HTERT RPE-1 (cell line): ENCODE measurements around the gene C6orf132.

Source experiments
- in situ Hi-C: fragments of 300-500 bp; cut with MboI; formaldehyde crosslinking; loops from 4 replicates; pipeline ENCODE4 v1.14.3; 2020; ENCODE audit warnings: low sequenced_read_pairs

The C6orf132 gene

GRCh38 chr6:42106112-42107023 is 36.1 kb downstream of the C6orf132 start:
- in situ Hi-C loops: no loop called here

DNA sequence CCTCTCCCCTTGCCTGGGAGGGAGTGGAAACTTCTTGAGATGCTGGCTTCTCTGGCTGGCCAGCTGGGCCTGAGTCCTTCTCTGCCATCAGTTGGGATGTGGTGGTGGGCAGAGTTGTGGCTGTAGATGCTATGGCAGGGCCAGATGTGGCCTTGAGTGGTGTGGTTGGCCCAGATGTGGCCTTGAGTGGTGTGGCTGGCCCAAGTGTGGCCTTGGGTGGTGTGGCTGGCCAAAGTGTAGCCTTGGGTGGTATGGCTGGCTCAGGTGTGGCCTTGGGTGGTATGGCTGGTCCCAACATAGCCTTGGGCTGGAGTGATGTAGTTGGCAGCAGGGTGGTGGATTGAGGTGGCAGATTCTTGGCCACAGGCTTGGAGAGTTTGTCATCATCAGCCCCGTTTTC is 36.7 kb downstream of the C6orf132 start:
- in situ Hi-C loops: no loop called here

DNA sequence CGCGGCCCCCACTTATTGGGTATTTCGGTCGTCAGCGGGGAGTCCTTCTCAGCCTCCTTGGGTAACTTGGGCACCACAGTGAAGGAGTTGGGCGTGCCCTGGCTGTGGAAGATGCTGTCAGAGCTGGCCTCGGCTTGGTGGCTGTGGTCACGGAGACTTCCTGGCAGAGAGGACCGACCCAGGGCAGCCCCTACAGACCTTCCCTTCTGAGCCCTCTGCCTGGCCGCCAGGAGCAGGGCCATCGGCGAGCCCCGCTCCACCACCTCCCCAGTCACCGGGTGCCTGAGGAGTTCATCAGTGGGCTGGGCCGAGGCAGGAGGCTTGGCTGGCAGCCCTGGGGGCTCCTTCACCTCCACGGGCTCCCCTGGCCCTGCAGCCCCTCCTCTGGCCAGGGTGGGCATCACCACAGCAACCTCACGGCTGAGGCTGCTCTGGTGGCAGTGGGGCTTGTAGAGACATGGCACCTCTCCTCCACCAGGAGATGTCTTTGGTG is 37.2 kb downstream of the C6orf132 start:
- in situ Hi-C loops: no loop called here

DNA sequence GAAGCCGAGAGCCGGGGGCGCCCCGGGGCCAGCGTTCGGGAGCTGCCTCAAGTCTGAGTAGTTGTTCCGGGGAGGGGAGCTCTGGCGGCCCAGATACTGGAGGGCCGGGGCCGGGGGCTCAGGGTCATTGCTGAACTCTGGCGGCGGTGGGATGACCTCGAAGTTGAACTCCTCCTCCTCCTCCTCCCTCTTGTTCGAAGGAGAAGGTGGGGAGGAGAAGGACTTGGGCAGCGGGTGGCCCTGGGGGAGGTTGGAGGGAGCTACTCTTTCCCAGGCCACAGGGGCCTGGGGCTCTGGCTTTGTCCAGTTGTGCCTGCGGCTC is 37.7 kb downstream of the C6orf132 start:
- in situ Hi-C loops: no loop called here

DNA sequence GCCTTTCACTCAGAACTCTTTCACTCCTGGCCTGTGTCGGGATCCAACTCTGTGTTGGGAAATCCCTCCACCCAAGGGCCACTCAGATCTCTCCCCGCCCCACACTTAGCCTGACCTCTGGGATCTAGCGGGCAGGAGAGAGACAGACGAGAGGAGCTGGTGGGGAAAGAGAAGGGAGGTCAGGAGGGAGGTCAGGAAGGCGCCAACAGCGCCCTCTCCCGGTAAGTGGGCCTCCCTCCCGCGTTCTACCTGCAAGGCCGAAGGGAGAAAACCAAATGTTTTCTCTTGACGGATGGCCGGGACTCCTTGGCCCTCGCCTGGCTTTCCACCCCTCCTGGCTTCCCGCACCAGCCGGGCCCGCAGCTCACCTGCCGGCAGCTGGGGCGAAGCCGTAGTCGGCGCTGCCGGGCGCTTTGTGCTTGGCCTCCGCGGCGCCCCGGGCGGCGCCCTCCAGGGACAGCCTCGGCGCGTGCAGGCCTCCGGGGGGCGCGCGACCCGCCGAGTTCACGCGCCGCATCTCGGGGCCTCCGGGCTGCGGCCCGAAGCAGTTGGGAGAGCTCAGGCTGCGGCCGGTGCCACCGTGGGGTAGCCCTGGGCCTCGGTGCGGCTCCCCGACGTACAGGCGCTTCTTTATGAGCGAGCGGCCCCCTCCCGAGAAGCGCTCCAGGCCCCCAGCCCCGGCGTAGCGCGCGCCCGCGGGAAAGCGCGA is 38.2 kb downstream of the C6orf132 start:
- in situ Hi-C loops: no loop called here

GRCh38 chr6:42103753-42104094 is 38.7 kb downstream of the C6orf132 start:
- in situ Hi-C loops: no loop called here

DNA sequence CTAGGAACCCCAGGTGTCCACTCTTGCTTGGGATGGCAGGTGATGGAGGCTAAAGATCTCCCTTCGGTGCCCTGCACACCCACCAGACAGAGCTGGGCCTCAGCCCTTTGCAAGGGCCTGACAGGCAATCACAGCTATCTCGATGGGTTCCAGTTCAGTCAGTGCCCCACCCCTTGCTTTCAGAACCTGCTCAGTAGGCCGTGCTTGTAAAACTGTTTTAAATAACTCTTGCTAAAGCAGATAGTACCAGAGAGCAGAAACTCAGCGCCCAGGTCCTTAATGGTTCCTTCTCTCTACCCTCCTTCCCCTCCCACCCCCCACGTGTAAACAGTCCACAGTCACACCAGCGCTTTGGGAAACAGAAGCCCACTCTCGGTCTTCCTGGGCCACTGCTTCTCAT is 39.2 kb downstream of the C6orf132 start:
- in situ Hi-C loops: no loop called here

DNA sequence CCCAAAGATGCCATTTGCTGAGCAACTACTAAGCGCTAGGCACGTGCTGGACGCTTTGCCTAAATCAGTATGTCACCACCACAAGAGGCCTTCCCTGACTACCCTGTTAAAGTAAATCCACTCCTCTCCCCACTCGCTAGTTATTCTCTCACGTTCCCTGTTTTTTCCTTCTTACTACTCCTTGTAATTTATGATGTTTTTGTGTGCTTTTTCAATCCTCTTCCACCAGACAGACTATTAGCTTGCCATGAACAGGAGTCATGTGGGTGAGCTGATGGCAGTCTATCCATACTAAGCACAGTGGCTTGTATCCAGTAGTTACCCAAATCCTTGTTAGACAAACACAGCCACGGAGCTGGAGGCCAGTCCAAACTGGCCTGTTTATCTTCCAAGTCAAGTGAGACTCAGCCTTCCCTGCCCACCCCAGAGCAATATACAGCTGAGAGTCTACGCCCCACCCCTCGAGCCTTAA is 41.2 kb downstream of the C6orf132 start:
- in situ Hi-C loops: no loop called here

- in situ Hi-C loops: no loop called here
Observed at GRCh38 chr6:42100029-42100901, 42.2 kb downstream of the C6orf132 start.

GRCh38 chr6:42099340-42100028 is 42.9 kb downstream of the C6orf132 start:
- in situ Hi-C loops: no loop called here

DNA sequence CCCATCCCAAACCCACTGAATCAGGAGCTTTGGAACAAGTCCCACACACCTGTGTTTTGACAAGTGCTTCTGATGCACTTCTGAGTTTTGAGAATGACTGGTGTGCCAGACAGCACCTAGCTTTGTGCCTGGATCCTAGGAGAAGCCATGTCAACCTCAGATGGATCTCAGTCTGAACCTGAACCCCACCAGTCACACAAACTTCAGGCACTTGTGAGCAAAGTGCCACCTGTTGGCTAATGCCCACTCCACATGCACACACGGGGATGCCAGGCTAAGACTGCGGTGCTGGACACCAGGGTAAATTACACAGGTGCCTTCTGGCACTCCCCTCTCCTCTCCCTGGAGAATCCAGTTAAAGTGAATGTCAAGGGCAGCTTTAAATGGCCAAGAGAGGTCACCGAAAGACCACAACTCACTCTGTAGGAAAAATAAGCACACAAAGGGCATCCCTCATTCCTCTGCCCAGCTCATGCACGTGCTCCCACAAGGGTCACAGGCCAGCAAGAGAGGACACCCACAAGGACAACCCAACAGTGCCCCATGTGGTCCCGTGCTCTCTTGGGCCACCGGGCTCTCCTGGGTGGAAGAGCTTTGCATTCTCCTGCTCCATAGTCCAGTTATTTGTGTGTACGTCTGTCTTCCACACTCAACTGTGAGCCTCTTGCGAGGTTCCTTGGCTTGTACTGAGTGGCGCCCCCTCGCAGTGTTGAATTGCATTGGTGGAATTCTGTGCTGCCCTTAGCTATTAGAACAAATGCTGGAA is 46.5 kb downstream of the C6orf132 start:
- in situ Hi-C loops: no loop called here

- in situ Hi-C loops: no loop called here
Observed at GRCh38 chr6:42095094-42095493, 47.3 kb downstream of the C6orf132 start.

DNA sequence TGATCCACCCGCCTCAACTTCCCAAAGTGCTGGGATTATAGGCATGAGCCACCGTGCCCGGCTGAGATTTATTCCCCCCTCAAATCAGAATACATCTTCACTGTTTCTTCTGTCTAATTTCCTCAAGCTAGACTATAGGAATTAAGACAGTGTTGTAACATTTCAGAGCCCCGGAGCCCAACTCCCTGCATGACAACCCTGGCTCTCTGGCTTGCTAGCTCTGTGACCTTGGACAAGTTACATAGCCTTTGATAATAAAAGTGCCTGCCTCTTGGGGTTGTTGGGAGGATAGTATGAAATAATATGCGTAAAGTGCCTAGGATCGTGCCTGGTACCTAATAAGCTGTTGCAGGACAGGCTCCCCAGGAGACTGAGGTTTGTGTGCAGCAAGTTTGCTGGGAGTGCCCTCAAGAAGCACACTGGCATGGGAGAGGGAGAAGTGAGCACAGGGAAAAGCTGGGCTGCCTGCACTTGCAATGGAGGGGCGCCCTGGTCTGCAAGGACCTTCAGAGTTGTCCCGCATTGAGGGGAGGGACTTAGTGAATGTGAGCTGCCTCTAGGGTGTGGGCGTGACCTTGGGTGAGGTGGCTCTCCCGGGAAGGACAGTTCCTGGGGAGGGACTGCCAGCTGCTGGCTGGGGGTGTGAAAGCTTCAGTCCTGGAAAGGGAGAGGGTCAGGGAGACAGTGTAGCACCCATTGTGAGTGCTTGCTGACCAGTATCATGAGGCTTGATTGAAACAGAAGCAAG is 48.7 kb downstream of the C6orf132 start:
- in situ Hi-C loops: no loop called here

DNA sequence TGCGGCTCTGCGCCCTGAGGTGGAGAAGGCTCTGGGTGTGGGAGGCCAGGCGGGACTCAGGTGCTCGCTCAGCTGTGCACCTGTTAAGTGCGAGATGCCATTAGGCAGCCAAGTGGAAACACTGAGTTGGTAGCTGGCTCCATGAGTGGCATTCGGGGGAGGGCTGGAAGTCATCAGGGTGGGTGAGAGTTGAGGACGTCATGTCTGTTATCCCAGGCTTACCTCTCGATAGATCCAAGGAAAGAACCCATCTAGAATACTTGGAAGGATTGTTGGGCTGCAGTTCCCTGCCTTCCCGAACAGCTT is 50.7 kb downstream of the C6orf132 start:
- in situ Hi-C loops: no loop called here

GRCh38 chr6:42090819-42091717 is 51.4 kb downstream of the C6orf132 start:
- in situ Hi-C loops: no loop called here

- in situ Hi-C loops: no loop called here
Observed at GRCh38 chr6:42088101-42088591, 54.3 kb downstream of the C6orf132 start.

- in situ Hi-C loops: no loop called here
Observed at GRCh38 chr6:42086046-42087035, 56.1 kb downstream of the C6orf132 start.
